ENCODE measurements around the gene MX1. TPM values are rescaled to one million over a fixed set of nuclear protein-coding genes. Genes with fewer than 3 reads are reported as not detected.
"Not testable (repeated sequence)": the region's sequence is repeated elsewhere in the genome, so short reads cannot be mapped to it uniquely, and the experiment has no call there.

Gene MX1
- total and polyA plus RNA-seq, 4 donors, result 15.1 to 21.3 (median 18.0) TPM

- Histone ChIP-seq H3K9ac (ENCODE audit: low read depth in 1 of 2, low read length in 2 of 2) (peak overlapping the region in 1 of 2 donors; percentile 92), H3K36me3 (ENCODE audit: control insufficient read depth in 4 of 4, insufficient read depth in 3 of 4, low read depth in 1 of 4, low read length in 3 of 4) (no peaks in the 10 kb centered on the region), H3K9me3 (ENCODE audit: control insufficient read depth in 4 of 4, low read length in 3 of 4) (no peaks in the 10 kb centered on the region), H3K4me1 (ENCODE audit: control insufficient read depth in 4 of 4, insufficient read depth in 4 of 4, low read length in 3 of 4) (peaks cover 0 to 3% (median 1%) of the 10 kb centered on the region in 4 donors), H3K4me3 (ENCODE audit: low read depth in 1 of 3, low read length in 3 of 3) (peak overlapping the region; percentile 40 to 86 (median 60)), H3K27ac (ENCODE audit: low read depth in 1 of 2, low read length in 2 of 2) (peak overlapping the region; percentile 78 to 94), H3K27me3 (ENCODE audit: control insufficient read depth in 4 of 4, insufficient read depth in 4 of 4, low read length in 3 of 4) (no peaks in the 10 kb centered on the region)
- TF ChIP-seq MAX (IDR thresholded peaks at IDR 0.05) (peak; percentile 57), SP1 (IDR thresholded peaks at IDR 0.05) (peak; percentile 50), REST (IDR thresholded peaks at IDR 0.05) (peak; percentile 45), GABPA (IDR thresholded peaks at IDR 0.05 in 1 of 2, conservative IDR thresholded peaks at IDR 0.05 in 1 of 2) (no peak), RXRA (IDR thresholded peaks at IDR 0.05) (peak in 1 of 2 donors; percentile 38), CTCF (IDR thresholded peaks at IDR 0.05; ENCODE audit: low read depth, low read length, missing input control) (no peak), HNF4G (IDR thresholded peaks at IDR 0.05) (no peak), EGR1 (IDR thresholded peaks at IDR 0.05; ENCODE audit: low read depth in 2 of 2) (peak; percentile 49 to 73), RAD21 (IDR thresholded peaks at IDR 0.05) (peak in 1 of 2 donors; percentile 10), HNF4A (conservative IDR thresholded peaks at IDR 0.05) (peak; percentile 44 to 51), YY1 (IDR thresholded peaks at IDR 0.05) (peak; percentile 38), JUND (IDR thresholded peaks at IDR 0.05) (peak in 1 of 2 donors; percentile 17)
- WGBS, result 4% methylated on average over 54 of the region's 54 CpGs
- peak; percentile 71 for DNase-seq (ENCODE audit: low spot score)
These were observed 5.8 kb upstream of the MX1 start for GRCh38 chr21:41419921-41420862.

GRCh38 chr21:41420998-41421397, 5.0 kb upstream of the MX1 start:
- not testable (repeated sequence) for H3K9ac ChIP-seq (ENCODE audit: low read depth in 1 of 2, low read length in 2 of 2); H3K36me3 ChIP-seq (ENCODE audit: control insufficient read depth in 4 of 4, insufficient read depth in 3 of 4, low read depth in 1 of 4, low read length in 3 of 4); DNase-seq (ENCODE audit: low spot score); H3K27me3 ChIP-seq (ENCODE audit: control insufficient read depth in 4 of 4, insufficient read depth in 4 of 4, low read length in 3 of 4); H3K4me1 ChIP-seq (ENCODE audit: control insufficient read depth in 4 of 4, insufficient read depth in 4 of 4, low read length in 3 of 4); H3K9me3 ChIP-seq (ENCODE audit: control insufficient read depth in 4 of 4, low read length in 3 of 4)
- WGBS, result 47% methylated on average over 7 of the region's 8 CpGs
- H3K4me3 ChIP-seq (ENCODE audit: low read depth in 1 of 3, low read length in 3 of 3), result peak overlapping the region in 1 of 3 donors; percentile 86
- peak overlapping the region; percentile 78 to 94 for H3K27ac ChIP-seq (ENCODE audit: low read depth in 1 of 2, low read length in 2 of 2)
